Right lobe of liver (tissue), 4 donors: ENCODE measurements around the gene STMP1.

Experiments
- POLR2A ChIP-seq: fragments of 450-650 bp; IDR thresholded peaks from one replicate; pipeline ENCODE4 v1.6.1; 2017; ENCODE audit warnings: antibody characterized with exemption, mild to moderate bottlenecking
- TF ChIP-seq, protein P1 (sequence below), 4 donors: fragments of 200-600 bp in 3 of 4; fragments of 450-650 bp in 1 of 4; IDR thresholded peaks; one replicate each; pipeline versions ENCODE4 v1.5.1 to v1.8.0; 2016 to 2022; ENCODE audit warnings: antibody characterized with exemption in 4 of 4, mild to moderate bottlenecking in 2 of 4
- donor health status: DM: no; HTN: no; CAD: no.
- donor health status: DM: no; HTN: no; CAD: no.
- donor health status: DM: no; HTN: yes; CAD: no.

DNA sequence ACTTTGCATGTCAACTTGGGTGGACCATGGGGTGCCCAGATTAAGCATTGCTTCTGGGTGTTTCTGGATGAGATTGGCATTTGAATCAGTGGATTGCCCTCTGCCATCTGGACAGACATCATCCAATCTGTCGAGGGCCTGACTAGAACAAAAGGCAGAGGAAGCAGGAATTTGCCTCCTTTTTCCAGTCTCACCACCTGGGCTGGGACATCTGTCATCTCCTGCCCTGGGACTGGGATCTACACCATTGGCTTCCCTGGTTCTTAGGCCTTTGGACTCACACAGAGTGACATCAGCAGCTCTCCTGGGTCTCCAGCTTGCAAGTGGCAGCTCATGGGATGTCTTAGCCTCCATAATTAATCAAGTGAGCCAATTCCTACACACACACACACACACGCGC lies 55.4 kb downstream of the STMP1 start:
- TF ChIP-seq, protein P1, sequence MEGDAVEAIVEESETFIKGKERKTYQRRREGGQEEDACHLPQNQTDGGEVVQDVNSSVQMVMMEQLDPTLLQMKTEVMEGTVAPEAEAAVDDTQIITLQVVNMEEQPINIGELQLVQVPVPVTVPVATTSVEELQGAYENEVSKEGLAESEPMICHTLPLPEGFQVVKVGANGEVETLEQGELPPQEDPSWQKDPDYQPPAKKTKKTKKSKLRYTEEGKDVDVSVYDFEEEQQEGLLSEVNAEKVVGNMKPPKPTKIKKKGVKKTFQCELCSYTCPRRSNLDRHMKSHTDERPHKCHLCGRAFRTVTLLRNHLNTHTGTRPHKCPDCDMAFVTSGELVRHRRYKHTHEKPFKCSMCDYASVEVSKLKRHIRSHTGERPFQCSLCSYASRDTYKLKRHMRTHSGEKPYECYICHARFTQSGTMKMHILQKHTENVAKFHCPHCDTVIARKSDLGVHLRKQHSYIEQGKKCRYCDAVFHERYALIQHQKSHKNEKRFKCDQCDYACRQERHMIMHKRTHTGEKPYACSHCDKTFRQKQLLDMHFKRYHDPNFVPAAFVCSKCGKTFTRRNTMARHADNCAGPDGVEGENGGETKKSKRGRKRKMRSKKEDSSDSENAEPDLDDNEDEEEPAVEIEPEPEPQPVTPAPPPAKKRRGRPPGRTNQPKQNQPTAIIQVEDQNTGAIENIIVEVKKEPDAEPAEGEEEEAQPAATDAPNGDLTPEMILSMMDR (IDR thresholded peaks at IDR 0.05) = no peak
- no peak for TF ChIP-seq POLR2A
